NB4 (cell line): ENCODE data around the gene SNAP47.

Source experiments
- DNase-seq: peaks from one replicate; pipeline ENCODE4 v3.0.0; 2010; ENCODE audit warnings: low read depth
- H3K4me3 ChIP-seq: one replicate; pipeline ENCODE4 v1.5.1; 2011; ENCODE audit warnings: mild to moderate bottlenecking, low read depth, low read length, moderate library complexity
- MYC ChIP-seq: IDR thresholded peaks from 2 replicates; pipeline ENCODE4 v1.6.1; 2011; ENCODE audit warnings: low read depth, low read length
- POLR2A ChIP-seq: IDR thresholded peaks from 2 replicates; pipeline ENCODE4 v1.6.1; 2011; ENCODE audit warnings: mild to moderate bottlenecking; ENCODE audit not compliant: insufficient read length; ENCODE audit errors: extremely low read depth
- TF ChIP-seq, protein P1 (sequence below): IDR thresholded peaks from one replicate; pipeline ENCODE4 v1.5.1; 2012; ENCODE audit warnings: low read depth, low read length
- TF ChIP-seq, protein P2 (sequence below): IDR thresholded peaks from 2 replicates; pipeline ENCODE4 v1.6.1; 2011; ENCODE audit warnings: low read depth, low read length

SNAP47 gene

DNA sequence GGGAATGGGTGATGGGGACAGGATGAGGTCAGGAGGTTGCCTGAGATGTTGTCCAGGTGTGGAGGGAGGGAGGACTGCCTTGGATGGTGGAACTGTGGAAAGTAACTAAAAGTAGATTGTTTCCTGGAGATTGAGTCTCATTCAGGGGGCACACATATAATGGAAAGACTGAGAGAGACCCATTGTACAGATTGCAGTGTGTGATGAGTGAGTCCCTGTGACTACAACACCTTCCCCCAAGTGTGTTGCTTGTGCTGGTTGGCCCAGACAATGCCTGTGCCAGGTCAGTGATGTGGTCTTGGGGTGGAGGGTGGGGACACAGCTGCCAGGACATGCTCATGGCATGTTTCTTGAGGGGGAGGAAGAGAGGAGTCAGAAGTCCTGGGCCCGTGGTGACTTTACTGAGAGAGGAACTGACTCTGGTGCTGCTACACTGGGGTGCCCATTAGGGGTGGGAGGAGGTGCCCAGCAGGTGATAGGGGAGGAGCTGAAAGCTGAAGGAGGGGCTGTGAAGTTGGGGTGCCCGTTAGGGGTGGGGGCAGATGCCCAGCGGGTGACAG lies 5.2 kb downstream of the SNAP47 start:
- no peak for DNase-seq
- no peak overlapping the region for H3K4me3 ChIP-seq
- TF ChIP-seq, protein P1, sequence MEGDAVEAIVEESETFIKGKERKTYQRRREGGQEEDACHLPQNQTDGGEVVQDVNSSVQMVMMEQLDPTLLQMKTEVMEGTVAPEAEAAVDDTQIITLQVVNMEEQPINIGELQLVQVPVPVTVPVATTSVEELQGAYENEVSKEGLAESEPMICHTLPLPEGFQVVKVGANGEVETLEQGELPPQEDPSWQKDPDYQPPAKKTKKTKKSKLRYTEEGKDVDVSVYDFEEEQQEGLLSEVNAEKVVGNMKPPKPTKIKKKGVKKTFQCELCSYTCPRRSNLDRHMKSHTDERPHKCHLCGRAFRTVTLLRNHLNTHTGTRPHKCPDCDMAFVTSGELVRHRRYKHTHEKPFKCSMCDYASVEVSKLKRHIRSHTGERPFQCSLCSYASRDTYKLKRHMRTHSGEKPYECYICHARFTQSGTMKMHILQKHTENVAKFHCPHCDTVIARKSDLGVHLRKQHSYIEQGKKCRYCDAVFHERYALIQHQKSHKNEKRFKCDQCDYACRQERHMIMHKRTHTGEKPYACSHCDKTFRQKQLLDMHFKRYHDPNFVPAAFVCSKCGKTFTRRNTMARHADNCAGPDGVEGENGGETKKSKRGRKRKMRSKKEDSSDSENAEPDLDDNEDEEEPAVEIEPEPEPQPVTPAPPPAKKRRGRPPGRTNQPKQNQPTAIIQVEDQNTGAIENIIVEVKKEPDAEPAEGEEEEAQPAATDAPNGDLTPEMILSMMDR = no peak
- TF ChIP-seq MYC (no peak), POLR2A (no peak)
- TF ChIP-seq, protein P2, sequence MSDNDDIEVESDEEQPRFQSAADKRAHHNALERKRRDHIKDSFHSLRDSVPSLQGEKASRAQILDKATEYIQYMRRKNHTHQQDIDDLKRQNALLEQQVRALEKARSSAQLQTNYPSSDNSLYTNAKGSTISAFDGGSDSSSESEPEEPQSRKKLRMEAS = no peak

DNA sequence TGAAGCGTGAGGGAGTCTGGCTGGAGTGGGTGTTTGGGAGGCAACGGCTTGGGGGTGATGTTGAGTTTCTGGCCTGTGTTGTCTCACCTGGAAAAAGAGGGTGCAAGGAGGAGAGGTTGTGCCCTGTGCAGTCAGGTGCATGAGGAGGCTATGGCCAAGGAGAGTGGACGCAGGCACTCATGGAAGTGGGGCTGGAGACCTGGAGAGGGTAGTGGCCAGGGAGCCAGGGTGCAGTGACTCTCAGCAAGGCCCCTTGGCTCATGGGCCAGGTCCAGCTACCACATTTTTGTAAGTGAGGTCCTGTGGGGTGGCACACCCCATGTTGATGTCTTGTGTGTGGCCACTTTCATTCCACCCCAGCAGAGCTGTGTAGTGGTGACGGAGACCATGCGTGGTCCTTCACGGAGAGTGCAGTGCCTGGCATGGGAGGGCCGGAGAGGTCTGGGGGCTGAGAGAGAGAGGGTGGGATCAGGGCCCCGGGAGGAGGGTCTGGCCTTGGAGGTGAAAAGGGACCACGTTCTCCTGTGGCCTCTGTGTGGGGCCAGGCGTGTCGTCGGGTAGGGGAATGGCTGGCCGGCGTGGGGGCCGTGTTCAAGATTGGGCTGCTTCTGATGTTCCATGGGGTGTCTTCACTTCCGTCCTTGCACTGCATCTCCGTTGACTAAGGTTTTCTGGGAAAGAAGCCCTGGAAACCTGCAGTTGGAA lies 6.1 kb downstream of the SNAP47 start:
- TF ChIP-seq MYC (no peak), POLR2A (no peak)
- TF ChIP-seq, protein P1 = no peak
- TF ChIP-seq, protein P2 = no peak
- no peak for DNase-seq
- no peak overlapping the region for H3K4me3 ChIP-seq

DNA sequence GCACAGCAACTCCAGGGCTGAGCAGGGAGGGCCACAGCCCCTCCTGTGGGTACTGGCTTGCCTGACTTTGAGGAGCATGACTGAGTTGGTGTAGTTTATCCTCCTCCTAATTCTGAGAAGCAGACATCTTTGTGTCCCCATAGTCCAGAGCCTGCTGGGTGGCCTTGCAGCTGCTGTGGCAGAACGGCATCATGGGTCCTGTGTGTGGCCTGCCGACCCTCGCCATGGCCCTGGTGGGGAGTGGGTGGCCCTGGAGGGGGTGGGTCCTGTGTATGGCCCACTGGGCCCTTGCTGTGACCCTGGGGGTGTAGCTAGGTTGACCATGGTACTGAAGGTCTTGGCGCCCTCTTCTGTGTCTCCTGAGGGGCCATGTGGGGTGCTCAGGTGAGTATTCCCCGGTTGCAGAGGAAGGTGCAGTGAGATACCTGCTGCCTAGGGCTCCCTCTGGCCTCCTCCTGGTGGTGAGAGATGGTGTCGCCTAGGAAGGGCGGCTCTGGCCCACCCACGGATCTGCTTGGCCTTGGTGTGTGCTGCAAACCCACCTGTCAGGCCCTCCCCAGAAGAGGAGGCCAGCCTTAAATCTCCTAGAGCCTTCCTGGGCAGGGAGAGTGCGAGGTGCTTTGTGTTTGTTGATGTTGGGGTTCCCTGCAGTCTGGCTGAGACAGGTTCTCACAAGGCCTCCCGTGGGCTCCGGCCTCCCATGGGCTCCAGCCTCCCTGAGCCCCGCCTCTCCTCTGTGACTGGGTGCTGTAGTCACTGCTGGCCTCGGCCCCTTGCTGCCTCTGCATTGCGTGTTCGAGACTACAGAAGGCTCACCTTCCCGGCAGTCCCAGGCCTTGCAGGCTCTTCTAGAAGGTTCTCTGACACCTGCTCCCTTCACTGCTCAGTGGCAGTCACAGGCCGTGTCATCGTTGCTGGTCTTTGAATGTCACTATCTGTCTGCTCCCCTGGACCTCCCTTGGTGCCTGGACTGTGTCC lies 7.8 kb downstream of the SNAP47 start:
- no peak overlapping the region for H3K4me3 ChIP-seq
- DNase-seq = no peak
- no peak for TF ChIP-seq POLR2A
- TF ChIP-seq, protein P2 = no peak
- TF ChIP-seq, protein P1 = no peak
- TF ChIP-seq MYC = no peak

DNA sequence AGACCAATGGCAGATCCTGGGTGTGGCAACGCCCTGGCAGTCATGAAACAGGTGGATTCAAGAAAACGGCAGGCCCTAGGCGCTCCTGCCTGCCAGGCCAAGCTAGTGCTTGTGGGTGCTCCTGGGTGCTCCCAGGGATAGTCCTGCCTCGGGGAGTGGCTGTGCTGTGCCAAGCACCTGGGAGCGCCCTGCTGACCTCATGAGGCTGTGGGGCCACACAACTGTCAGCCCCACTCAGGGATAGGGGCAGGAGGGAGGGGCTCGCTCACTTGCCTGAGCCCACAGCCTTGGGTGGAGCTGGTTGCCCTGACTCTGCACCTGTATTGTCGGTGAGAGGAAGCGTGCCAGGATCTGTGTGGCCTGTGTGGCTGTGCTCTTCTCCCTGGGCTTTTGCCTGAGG lies 9.4 kb downstream of the SNAP47 start:
- TF ChIP-seq, protein P1 = no peak
- TF ChIP-seq MYC (no peak), POLR2A (no peak)
- TF ChIP-seq, protein P2 = no peak
- H3K4me3 ChIP-seq = no peak overlapping the region
- no peak for DNase-seq

DNA sequence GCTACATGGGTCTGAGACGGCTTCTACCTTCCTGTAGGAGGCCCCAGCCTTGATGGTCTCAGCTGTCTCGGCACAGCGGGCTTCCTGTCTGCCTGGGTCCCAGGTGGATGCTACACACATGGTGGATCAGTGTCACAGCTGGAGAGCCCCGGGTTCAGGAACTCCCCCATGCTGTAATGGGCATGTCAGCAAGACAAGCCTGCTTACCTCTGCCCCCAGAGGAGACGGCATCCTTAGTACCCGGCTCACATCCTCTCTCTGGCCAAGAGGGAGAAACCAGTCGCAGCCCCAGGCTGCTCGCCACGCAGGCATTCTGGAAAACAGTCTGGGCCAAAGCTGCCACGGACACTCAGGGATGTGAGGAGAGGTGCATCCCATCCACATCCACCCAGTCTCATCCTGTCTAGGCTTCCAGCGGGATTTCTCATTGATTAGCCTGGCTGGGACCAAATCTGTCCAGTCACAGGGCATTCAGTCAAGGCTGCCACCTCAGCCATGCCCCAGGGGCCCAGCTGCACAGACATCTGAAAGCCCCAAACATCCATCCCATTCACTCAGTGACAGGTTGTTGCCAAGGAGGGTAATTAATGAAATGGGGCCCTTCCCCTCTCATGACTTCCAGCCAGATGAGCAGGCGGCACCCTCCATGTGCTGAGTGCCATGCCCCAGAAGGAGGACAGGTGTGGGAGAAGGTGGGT lies 10.5 kb downstream of the SNAP47 start:
- no peak for TF ChIP-seq MYC
- TF ChIP-seq, protein P1 = no peak
- TF ChIP-seq, protein P2 = no peak
- no peak for TF ChIP-seq POLR2A
- H3K4me3 ChIP-seq = no peak overlapping the region
- DNase-seq = no peak
